Measurements from ENCODE around the gene INPP5B.

The INPP5B gene

DNA sequence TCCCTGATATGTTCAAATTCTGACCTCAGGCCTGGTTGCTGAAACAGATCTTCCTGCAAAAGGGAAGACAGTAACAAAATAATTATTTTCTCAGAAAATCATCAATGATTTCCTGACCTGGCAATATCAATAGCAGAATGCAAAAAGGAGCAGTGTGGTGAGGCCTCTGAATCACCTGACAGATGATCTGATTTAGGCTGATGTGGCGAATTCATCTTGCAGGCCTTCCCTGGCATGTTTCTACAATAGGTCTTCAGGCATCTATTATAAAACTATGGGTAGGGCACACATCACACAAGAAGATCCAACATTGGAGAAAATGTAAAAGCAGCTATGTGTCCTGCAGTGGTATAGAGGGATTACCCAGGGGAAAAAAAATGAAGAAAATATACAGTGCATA lies 80.4 kb downstream of the INPP5B start:
- DNase-seq = no peak

DNA sequence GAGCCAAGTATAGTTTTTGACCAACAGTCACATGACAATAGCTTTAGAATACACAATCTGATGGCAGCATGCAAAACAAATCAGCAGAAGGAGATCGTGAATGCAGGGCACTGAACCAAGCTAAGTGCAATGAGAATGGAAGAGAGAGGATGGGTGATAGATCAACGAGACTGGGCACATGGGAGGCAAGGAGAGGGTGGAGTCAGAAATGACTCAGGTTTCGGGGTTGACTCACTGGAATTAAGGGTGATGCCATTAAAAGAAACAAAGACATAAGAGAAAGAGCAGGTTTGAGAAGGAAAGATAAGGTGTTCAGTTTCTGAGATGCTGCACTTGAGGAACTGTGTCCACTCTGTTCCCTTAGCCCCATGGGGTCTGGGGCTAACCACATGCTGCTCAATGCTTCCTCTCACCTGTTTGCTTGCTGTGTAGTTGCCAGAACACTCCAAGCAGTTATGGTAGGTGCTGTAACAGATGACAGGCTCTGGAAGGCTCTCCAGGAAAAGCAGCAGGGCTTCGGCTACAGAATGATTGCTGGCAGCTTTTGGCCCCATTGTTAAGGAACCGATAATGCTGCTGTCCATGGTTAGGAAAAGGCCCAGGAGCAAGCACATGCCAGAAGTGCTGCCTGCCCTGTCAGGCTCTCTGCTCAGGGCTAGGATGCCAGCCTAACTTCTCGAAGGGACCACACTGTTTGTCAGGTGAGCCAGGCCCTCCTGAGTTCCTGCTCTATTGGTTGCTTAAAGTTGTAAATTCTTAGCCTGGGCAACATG lies 81.3 kb downstream of the INPP5B start:
- no peak for DNase-seq

DNA sequence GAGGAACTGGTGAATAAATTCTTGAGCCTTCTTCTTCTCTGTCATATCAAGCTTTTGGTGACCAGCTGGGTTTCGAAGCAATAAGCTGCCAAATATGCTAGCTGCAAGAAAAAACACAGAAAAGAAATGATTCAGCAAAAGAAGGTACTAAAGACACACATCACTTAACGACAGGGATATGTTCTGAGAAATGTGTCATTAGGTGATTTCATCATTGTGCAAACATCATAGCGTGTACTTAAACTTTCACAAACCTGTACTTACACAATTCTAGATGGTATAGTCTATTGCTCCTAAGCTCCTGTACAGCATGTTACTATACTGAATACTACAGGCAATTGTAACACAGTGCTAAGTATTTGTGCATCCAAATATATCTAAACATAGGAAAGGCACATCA lies 84.5 kb downstream of the INPP5B start:
- DNase-seq = no peak

DNA sequence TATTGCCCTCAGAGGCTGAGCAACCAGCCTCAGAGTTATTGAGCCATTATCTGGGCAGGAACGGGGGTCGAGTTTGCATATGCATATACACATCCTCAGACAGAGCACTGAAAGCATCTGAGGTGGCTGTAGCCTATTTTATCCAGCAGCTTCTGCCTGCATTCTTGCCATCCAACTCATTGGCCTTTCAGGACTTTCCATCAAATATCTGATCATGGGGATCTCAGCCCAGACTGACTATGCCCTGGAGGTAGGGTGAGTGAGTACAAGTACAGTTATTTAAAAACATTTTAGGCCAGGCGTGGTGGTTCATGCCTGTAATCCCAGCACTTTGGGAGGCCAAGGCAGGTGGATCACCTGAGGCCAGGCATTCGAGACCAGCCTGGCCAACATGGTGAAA lies 85.7 kb downstream of the INPP5B start:
- DNase-seq = no peak

DNA sequence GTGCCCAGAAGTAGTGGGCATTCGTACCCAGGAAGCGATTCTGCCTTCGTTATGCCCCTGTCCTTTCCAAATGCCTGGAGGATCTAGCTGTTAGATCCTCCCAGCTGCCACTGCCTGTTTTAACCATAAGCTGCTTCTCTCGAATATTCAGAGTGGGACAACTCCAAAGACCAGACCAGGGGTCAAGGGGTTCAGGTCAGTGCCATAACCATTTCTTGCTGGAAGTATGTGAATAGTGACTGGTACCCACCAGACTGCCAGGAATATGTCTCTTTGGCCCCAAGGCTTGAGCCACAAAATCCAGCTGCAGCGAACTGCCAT lies 86.5 kb downstream of the INPP5B start:
- DNase-seq = no peak

DNA sequence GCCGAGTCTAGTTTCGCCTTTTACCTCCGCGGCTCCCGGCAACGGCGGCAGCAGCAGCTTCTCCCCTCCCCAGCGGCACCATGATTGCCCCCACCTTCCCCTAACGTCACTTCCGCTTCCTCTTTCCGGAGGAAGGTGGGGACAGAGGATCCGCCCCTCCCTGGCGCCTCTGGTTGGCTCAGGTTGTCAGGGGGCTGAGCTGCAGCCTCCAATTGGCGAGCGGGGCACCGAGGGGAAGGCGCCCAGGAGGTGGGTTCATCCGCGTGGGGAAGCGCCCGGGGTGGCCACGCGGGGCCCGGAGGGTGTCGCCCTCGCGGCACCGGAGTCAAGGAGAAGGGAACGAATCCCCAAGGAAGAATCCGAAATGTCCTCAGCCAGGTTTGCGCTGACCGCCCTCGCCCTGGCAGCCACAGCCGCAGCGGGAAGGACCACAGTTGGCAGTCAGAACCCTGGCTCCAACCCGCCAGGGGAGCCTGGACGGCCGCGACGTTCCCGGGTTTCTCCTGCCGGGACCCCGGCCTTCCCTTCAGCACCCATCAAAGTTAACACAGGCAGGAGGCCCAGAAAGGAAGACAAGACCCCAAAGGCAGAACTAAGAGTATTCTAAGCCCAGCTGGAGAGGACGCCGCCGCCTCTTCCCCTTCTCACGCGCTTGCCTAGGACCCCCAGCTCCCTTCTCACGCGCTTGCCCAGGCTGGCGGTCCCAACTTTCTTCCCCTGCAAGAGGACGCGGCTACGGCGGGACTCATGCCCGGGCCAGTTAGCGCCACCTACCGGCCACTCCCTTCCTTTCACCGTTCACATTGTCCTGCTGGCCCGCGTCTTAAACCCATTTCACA lies 87.1 kb downstream of the INPP5B start, which contains the start of gene MTF1:
TSS of gene MTF1 (minus strand) at position 86 of the 839 bp plus-strand sequence. CDS start 1,934 bp downstream, outside the sequence.
- peak; percentile 94 for DNase-seq

DNA sequence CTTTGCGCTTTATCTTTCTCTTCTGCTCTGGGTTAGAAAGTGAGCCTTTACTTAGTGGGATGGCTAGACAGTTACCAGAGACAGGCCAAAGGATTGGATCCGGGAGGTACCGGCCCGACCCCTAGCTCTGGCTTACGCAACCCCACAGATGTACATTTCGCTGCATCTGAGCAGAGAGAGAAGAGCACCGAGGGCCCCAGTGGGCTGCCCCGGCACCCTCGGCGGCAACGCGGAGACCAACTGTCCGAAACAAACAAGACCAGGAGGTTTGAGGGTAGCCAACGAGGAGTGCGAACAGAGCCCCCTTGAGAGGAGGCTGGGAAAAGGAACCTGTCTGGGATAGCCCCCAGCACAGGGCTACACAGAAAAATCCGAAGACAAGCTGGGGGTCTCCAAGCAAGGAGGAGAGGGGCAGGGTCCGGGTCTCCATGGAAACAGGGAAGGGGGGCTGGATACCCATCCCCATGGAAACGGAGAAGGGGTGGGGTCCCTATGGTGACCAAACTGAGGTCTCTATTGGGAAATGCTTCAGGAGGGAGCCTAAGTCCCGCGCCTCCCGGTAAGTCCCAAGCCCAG lies 87.8 kb downstream of the INPP5B start:
- DNase-seq = no peak

DNA sequence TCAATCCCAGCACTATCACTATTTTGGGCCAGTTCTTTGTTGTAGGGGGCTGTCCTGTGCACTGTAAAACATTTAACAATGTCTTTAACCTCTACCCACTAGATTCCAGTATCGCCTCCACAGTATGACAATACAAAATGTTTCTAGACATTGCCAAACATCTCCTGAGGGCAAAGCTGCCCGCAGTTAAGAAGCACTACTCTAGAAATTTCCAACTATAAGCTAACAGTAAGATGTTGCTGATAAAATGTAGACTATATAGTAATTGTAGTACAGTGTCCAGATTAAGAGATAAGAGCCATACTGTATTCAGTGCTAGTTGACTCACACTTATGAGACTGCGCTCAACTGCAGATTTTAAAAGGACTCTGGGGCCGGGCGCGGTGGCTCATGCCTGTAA lies 92.4 kb downstream of the INPP5B start:
- no peak for DNase-seq

DNA sequence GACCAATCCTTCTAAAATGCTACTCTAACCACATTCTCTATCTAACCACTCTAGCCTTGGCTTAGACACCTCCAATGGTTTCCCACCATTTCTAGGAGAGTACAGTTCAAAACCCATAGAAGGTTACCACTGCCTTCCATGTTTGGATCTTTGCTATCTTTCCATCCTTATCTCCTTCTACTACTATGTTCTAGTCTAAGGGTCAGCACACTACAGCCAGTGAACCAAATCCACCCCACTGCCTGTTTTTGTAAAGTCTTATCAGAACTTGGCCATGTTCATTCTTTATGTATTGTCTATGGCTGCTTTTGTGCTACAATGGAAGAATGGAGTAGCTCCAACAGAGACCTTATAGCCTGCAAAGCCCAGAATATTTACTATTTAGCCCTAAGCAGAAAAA lies 93.7 kb downstream of the INPP5B start:
- DNase-seq = no peak

DNA sequence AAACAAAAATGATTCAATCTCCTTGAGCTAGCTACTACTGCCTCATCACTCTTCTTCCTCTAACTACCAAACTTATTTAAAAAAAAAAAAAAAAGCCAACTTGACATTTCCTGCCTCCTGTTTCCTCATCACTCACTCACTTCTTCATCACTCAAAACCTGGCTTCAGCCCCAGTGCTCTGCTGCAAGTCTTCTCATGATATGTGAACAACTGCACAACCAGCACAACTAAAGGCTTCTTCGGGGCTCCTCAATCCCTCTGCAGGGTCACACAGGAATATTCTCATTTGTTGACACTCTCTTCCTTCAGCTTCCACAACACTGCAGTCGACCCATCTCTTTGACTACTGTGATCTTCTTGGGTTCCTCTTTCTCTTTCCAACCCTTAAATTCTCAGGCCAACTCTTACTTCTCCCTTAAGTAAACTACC lies 95.1 kb downstream of the INPP5B start:
- DNase-seq = no peak

DNA sequence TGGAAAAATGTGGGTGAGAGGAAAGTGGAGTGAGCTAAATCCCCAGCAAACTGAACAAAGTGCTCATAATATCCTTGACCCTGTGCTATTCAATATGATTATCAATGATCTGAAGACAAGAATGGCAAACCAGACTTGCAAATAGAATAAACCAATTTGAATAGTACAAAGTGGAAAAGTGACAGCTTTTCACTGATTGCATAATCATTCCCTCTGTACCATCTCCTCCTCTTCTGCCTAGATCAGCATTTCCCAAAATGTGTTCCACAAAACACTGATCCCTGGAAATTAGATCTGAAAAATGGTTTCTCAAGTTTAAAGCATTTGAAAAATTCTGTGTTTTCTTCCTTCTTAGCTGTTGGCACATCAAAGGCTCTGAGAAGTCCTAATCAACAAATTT lies 95.6 kb downstream of the INPP5B start:
- no peak for DNase-seq

DNA sequence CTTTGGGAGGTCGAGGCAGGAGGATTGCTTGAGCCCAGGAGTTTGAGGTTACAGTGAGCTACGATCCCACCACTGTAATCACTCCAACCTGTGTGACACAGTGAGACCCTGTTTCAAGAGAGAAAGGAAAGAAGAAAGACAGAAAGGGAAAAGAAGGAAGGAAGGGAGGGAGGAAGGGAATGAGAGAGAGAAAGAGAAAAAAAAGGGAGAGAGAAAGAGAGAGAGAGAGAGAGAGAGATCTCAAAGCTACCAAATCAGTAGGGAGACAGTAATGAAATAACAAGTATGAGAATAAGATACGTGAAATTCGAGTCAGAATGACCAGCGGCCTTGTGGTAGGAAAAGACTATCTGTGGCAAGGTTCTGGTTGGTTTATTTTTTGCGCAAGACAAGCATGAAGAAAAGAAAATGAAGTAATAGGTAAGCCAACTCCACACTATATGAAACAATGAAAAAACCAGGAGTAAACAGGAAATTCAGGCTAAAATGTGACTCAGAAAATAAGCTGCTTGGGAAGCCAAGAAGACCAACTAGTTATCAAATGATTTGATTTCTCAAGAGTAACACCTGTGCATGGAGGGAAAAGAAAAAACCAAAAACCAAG lies 96.4 kb downstream of the INPP5B start:
- no peak for DNase-seq

DNA sequence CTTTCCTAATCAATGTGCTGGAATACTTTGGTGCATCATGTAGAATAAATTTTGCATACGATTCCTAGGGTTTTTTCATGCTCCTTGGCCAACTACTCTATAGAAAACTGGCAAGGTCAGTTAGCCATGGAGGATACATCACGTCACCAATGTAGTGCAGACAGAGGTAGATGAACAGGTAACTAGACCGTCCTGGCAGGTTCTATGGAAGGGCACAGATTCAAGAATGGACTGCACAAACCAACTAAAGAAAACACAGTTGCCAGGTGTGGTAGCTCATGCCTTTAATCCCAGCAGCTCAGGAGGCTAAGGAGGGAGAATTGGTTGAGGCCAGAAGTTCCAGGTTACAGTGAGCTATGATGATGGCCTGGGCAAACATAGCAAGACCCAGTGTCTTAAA lies 97.4 kb downstream of the INPP5B start:
- DNase-seq = no peak

DNA sequence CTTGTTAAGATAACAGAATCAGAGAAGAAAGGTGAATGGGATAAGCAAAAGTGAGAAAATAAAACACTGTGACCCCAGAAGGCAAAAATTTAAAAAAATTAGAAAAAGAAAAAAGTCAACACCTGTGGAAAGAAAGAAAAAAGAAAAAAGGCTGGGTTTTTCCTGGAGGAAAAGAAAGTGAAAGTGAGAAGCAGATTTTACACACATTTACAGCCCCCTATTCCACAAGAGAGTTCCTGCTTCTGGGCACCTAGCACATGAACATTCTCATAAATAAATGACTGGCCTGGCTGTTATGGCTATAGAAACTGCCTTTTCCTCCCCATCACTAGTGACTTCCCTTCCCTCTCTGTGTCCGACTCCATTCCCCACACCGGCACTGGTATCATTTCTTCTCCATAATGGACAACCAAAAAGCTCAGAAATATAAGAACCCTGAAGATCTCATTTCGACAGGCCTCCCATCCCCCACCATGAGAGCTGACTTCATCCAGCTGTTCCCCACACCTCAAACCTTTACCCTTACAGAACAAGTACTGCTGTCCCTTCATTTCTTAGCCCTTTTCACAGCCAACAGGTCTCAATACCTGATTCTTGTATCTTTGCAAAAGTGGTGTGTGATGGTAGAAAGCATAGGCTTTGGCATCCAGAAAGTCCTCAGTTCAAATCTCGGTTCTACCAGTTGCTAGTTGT lies 100.1 kb downstream of the INPP5B start:
- no peak for DNase-seq

DNA sequence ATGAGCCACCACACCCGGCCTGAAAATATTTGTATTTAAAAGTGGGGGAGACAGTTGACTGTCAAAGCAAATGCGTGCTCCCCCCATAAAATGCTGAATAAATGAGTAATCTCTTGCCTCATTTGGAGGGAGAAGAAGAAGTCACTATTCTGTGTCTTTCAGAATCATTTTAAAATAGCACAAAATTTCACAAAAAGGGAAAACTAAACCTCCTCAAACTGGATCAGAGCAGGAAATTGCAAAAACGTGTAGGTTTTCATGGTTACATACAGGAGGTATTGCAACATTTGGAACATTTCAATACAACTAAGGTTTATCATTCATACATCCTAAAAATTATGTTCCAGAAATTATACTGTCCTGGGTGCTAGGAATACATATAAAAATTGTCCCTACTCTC lies 101.1 kb downstream of the INPP5B start:
- DNase-seq = no peak

DNA sequence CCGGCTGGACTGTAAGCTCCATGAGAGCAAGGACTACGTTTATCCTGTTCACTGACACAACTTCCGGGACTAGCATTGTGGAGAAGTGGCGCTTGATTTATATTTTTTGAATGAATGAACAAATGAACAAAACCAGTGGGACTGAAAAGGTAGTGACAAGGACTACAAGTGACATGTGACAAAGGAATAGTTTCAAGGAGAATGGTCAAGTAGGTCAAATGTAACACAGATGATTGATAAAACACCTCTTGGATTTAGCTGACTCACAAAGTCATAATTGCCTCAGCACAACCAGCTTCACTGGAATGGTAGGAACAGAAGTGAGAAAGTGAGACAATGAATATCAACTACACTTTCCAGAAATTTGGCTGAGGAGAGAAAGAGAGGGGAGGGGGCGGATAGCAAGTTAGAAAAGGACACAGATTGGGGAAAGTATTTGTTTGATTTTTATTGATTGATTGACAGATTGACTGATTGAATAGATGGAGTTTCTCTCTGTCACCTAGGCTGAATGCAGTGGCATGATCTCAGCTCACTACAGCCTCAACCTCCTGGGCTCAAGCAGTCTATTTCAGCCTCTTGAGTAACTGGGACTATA lies 101.7 kb downstream of the INPP5B start:
- no peak for DNase-seq

DNA sequence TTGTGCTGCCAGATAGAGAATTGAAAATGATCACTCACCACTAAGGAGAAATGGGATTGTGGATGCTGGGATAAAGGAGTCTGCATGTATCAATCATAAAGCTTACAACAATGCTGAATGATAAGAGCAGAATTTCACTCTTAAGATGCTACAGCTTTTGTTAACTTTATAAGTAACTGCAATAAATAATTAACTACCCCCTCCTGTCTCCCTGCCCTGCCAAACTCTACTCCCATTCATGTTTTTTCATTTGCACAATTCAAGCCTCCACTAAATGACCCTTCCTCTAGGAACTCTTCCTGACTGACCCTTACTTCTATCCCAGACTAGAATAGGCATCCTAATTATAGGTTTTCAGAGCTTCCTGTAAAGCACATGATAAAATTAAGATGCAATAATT lies 102.3 kb downstream of the INPP5B start:
- DNase-seq = no peak

DNA sequence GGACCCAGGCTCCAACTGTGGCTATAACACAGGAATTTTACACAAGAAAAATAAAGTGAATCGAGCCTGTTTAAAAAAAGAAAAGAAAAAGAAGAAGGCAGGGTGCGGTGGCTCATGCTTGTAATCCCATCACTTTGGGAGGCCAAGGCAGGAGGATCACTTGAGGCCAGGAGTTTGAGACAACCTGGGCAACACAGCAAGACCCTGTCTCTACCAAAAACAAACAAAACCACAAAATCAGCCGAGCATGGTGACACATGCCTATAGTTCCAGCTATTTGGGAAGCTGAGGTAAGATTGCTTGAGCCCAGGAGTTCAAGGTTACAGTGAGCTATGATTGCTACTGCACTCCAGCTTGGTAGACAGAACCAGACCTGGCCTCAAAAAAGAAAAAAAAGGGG lies 105.2 kb downstream of the INPP5B start:
- no peak for DNase-seq

DNA sequence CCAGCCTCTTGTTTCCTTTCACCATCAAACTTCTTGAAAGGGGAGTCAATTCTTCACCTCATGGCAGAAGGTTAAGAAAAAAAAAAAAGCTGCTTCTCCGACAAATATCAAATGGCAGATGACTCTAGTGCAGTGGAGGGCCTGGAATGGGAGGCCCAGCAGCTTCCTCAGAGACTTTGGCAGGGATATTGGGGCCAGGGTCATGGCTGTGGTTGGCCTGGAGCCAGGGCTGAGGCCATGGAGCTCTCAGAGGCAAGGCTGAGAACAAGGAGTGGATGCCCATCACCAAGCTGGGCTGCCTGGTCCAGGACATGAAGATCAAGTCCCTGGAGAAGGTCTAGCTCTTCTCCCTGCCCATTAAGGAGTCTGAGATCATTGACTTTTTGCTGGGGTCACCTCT lies 106.1 kb downstream of the INPP5B start:
- no peak for DNase-seq

DNA sequence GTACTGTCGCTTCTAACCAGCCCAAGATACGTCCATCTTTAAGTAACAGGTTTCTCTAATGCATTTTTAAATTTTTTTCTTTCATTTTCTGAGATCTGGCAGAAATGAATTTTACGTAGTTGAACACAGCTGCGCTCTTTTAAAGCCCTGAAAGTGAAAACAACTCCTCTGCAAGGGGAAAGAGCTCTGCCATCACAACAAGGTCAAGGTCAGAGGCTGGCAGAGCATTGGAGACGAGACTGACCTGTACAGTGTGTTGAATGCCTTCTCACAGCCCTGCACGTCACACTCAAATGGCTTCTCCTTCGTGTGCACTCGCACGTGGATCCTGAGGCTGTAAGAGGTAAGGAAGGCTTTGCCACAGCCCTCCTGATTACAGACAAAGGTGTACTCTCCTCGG lies 107.2 kb downstream of the INPP5B start:
- no peak for DNase-seq

DNA sequence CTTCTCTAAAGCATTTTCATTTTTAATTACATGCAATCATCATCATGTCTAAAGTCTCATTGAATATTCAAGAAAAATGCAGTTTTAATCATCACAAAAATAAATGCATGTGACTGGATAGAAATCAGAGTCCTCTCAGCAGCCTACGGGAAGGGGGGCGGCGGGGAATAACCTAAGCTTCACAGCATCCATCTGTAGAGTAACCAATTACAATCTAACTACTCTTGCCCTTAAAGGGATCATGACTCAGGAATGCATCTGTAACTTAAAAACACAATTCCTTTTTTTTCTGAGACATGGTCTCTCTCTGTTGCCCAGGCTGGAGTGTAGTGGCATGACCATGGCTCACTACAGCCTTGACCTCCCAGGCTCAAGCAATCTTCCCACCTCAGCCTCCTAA lies 110.1 kb downstream of the INPP5B start:
- DNase-seq = no peak

DNA sequence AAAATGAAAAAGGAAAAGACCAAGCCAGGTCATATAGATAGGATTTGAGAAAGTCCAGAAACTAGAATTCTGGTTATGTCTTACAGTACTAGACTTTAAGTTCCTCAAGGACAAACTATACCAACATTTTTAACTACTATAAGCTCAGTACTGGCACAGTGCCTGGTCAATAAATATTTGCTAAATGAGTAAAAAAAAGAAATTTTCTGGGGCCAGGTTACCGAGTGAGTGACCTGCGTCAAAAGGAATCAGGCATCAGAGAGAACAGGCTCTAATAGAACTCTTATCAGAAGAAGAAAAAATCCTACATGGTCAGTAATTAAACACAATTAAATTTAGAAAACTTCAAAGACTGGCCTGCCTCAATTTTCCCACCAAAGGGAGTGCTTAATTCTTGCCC lies 115.0 kb downstream of the INPP5B start:
- DNase-seq = no peak

DNA sequence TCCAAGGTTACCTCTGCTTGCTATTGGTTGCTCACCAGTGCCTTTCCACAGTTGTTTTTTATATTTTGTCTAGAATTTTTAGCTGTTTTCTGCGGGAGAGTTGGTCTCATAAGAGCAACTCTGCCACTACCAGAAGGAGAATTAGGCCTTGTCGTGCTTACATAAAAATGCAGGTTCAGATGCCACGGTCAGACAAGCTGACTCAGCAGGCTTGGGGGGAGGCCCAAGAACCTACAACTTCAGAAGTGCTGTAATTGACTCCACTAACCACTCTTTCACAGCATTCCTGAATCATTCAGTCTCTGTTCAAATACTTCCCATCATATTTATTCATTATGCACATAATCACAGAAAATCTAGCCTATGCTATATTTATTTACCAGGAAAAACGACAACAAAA lies 115.7 kb downstream of the INPP5B start:
- DNase-seq = no peak

All from NCI-H146 (cell line).